Esophagus squamous epithelium (tissue), 5 donors: ENCODE results near the gene TMEM128. TPM values are rescaled to one million over a fixed set of nuclear protein-coding genes. Genes with fewer than 3 reads are reported as not detected.
"Not testable (repeated sequence)": the region's sequence is repeated elsewhere in the genome, so short reads cannot be mapped to it uniquely, and the experiment has no call there.

Source experiments
- DNase-seq: peaks from one replicate; lab custom pipeline; 2025; lab: John Stamatoyannopoulos, UW
- H3K27ac ChIP-seq, 4 donors: fragments of 200-600 bp; sonication (generic); one replicate each; pipeline ENCODE4 v1.5.1; 2016 to 2019; ENCODE audit warnings: mild to moderate bottlenecking in 1 of 4
- H3K27me3 ChIP-seq, 4 donors: fragments of 200-600 bp; sonication (generic); 1 replicate in 3 of 4; 2 replicates in 1 of 4; pipeline versions ENCODE4 v1.5.1 to v1.6.0; 2017 to 2021; ENCODE audit warnings: antibody characterized with exemption in 1 of 4
- H3K36me3 ChIP-seq, 3 donors: fragments of 200-600 bp; sonication (generic); one replicate each; pipeline ENCODE4 v1.5.1; 2016 to 2019
- H3K4me1 ChIP-seq, 3 donors: fragments of 200-600 bp; sonication (generic); one replicate each; pipeline ENCODE4 v1.5.1; 2017 to 2019
- H3K4me3 ChIP-seq, 4 donors: fragments of 200-600 bp; sonication (generic); 1 replicate in 3 of 4; 2 replicates in 1 of 4; pipeline ENCODE4 v1.5.1; 2016 to 2019; ENCODE audit warnings: mild to moderate bottlenecking in 2 of 4, moderate library complexity in 1 of 4
- H3K9me3 ChIP-seq, 3 donors: fragments of 200-600 bp; sonication (generic); one replicate each; pipeline ENCODE4 v1.5.1; 2016 to 2019
- CTCF ChIP-seq, 6 experiments: fragments of 450-650 bp in 4 of 6; fragments of 200-600 bp in 2 of 6; sonication (generic) in 2 of 6; IDR thresholded peaks; one replicate each; pipeline ENCODE4 v1.5.1; 2016 to 2019; ENCODE audit warnings: antibody characterized with exemption in 6 of 6, mild to moderate bottlenecking in 4 of 6, moderate library complexity in 4 of 6
- POLR2A ChIP-seq, 4 donors: fragments of 450-650 bp; IDR thresholded peaks; one replicate each; pipeline ENCODE4 v1.6.1; 2017; ENCODE audit warnings: antibody characterized with exemption in 4 of 4, mild to moderate bottlenecking in 4 of 4, moderate library complexity in 3 of 4
- WGBS, 2 donors: methylation state at CpG; one replicate each; pipeline ENCODE4 v1.1.5; 2018; 5-methylcytosine and 5-hydroxymethylcytosine counted together
- intact Hi-C: fragments of 100-400 bp; cut with DNase I; formaldehyde crosslinking; loops from one replicate; pipeline ENCODE4 v1.15.0; 2022
- total RNA-seq, 4 donors: library from RNA; depleted of rRNA; stranded (reverse); fragments of >200 nt; gene quantifications; one replicate each; pipeline ENCODE4 v1.1.0, GENCODE V29; 2016
- donor health status: DM: yes; HTN: yes; CAD: no.

The TMEM128 gene
- total RNA-seq, 4 donors from 2014 or later = 8.6 to 15.1 (median 11.6) TPM

- WGBS, 2 donors = 2% methylated on average over 10 to 12 of the region's 12 CpGs
- Histone ChIP-seq H3K27ac (peak overlapping the region; percentile 92 to 96 (median 96)), H3K9me3 (no peaks in the 10 kb centered on the region), H3K4me1 (peaks cover 9 to 22% (median 18%) of the 10 kb centered on the region in 3 donors), H3K27me3 (no peaks in the 10 kb centered on the region), H3K36me3 (peaks cover 0 to 30% (median 0%) of the 10 kb centered on the region in 3 donors), H3K4me3 (peak overlapping the region; percentile 76 to 87 (median 81))
- intact Hi-C loops = no loop called here
- TF ChIP-seq POLR2A (IDR thresholded peaks at IDR 0.05) = no peak
- no peak for TF ChIP-seq CTCF (IDR thresholded peaks at IDR 0.05)
- DNase-seq = no peak
Observed at GRCh38 chr4:4247696-4248028, 361 bp downstream of the TMEM128 start.

GRCh38 chr4:4245172-4245571 lies 2.9 kb downstream of the TMEM128 start:
- no peak for TF ChIP-seq POLR2A (IDR thresholded peaks at IDR 0.05)
- TF ChIP-seq CTCF (IDR thresholded peaks at IDR 0.05) = no peak
- H3K27me3 ChIP-seq = no peaks in the 10 kb centered on the region

GRCh38 chr4:4239551-4239950 lies 8.5 kb downstream of the TMEM128 start:
- H3K27ac ChIP-seq, H3K9me3 ChIP-seq, H3K27me3 ChIP-seq, H3K4me3 ChIP-seq, H3K4me1 ChIP-seq, intact Hi-C loops, DNase-seq: not testable (repeated sequence)
- WGBS, 2 donors = 57 to 68% methylated on average over 3 of the region's 3 CpGs
- peaks cover 0 to 92% (median 0%) of the 10 kb centered on the region in 3 donors for H3K36me3 ChIP-seq

More at GRCh38 chr4:4245172-4245571, 2.9 kb downstream of the TMEM128 start:
- intact Hi-C loops = no loop called here
- WGBS, 2 donors = 88 to 96% methylated on average over 1 of the region's 1 CpG
- DNase-seq = no peak
- peaks cover 9 to 22% (median 18%) of the 10 kb centered on the region in 3 donors for H3K4me1 ChIP-seq
- H3K36me3 ChIP-seq = peaks cover 0 to 49% (median 0%) of the 10 kb centered on the region in 3 donors
- no peaks in the 10 kb centered on the region for H3K9me3 ChIP-seq
- H3K4me3 ChIP-seq = no peak overlapping the region
- no peak overlapping the region for H3K27ac ChIP-seq

GRCh38 chr4:4233610-4234009 lies 14.4 kb downstream of the TMEM128 start:
- Histone ChIP-seq H3K9me3 (peaks cover 0 to 8% (median 3%) of the 10 kb centered on the region in 3 donors), H3K36me3 (peaks cover 0 to 39% (median 0%) of the 10 kb centered on the region in 3 donors), H3K4me1 (no peaks in the 10 kb centered on the region), H3K27ac (no peak overlapping the region), H3K27me3 (peaks cover 0 to 24% (median 0%) of the 10 kb centered on the region in 4 donors), H3K4me3 (no peak overlapping the region)
- TF ChIP-seq POLR2A (IDR thresholded peaks at IDR 0.05) (no peak), CTCF (IDR thresholded peaks at IDR 0.05) (no peak)
- intact Hi-C loops = no loop called here
- no peak for DNase-seq
- 90 to 93% methylated on average over 2 of the region's 2 CpGs for WGBS, 2 donors

GRCh38 chr4:4228356-4228668 lies 19.7 kb downstream of the TMEM128 start:
- 67 to 70% methylated on average over 1 of the region's 1 CpG for WGBS, 2 donors
- H3K36me3 ChIP-seq = no peaks in the 10 kb centered on the region
- DNase-seq = no peak
- no peak overlapping the region for H3K4me3 ChIP-seq
- H3K27me3 ChIP-seq = peaks cover 5 to 77% (median 12%) of the 10 kb centered on the region in 4 donors
- H3K9me3 ChIP-seq = peaks cover 0 to 3% (median 2%) of the 10 kb centered on the region in 3 donors
- TF ChIP-seq POLR2A (IDR thresholded peaks at IDR 0.05) (no peak), CTCF (IDR thresholded peaks at IDR 0.05) (no peak)
- intact Hi-C loops = no loop called here
- H3K27ac ChIP-seq = no peak overlapping the region
- peaks cover 0 to 18% (median 4%) of the 10 kb centered on the region in 3 donors for H3K4me1 ChIP-seq
